ENCODE results near the gene ZDHHC14.
"Not testable (repeated sequence)": the region's sequence is repeated elsewhere in the genome, so short reads cannot be mapped to it uniquely, and the experiment has no call there.

ZDHHC14 gene

DNA sequence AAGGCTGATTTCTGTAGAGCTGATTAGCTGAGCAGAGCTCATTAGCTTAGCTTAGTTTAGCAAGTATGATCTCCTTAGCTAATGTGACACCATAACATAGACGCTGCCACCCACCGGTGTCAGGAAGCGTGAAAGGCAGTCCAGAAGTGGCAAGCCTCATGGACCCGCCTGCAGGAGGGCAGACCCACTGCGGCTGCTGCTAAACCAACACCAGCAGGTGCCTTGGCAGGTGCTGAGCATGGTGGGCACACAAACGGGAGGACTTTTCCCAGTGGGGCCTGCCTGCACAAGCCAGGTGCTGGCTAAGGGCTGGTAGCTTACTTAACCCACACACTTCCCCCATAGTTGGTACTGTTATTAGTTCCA lies 22.7 kb downstream of the ZDHHC14 start:
- Mint-ChIP-seq H3K27ac (no peak overlapping the region), H3K4me3 (no peak overlapping the region), H3K9me3 (no peaks in the 10 kb centered on the region), H3K27me3 (ENCODE audit: low read depth) (no peaks in the 10 kb centered on the region), H3K4me1 (ENCODE audit: low read depth) (no peaks in the 10 kb centered on the region), H3K36me3 (ENCODE audit: low read depth) (no peaks in the 10 kb centered on the region)
- DNase-seq (ENCODE audit: low spot score) = no peak

DNA sequence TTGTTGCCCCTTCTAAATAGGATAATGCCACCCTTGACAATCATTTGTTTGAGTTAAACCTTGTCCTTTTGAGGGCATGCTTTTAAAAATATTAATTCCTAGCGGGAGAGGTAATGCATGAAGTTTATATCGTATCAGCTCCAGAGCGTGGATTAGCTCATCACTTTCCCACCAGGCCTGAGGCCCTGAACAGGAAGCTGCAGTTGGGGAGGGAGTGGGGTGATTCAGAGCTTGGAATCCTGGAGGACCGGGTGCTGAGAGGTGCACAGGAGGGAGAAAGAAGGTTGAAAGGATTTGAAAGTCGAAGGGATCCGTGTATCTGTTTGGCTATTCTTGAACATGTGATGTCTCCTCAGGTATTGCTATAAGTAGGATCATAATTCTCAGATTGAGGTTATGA lies 25.0 kb downstream of the ZDHHC14 start:
- Mint-ChIP-seq H3K36me3 (ENCODE audit: low read depth) (no peaks in the 10 kb centered on the region), H3K27ac (no peak overlapping the region), H3K27me3 (ENCODE audit: low read depth) (no peaks in the 10 kb centered on the region), H3K9me3 (no peaks in the 10 kb centered on the region), H3K4me3 (no peak overlapping the region), H3K4me1 (ENCODE audit: low read depth) (no peaks in the 10 kb centered on the region)
- DNase-seq (ENCODE audit: low spot score) = no peak

DNA sequence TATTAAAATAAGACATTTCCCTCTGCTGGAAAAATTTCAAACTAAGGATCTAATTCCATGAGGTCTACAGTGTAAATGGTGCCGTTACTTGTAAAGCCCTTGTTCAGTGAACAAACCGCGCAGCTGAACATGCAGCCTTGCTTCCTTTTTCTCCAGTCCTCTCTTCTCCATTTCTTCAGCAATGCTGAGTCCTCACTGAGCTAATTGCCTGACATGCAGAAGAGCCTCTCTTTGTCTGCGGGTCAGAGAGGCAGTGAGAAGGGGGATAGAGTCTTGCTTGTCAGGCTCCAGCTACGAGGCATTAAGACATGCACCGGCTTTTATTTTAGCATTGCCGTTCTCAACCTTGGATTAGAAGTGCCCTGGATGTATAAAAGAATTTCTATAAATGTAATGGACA lies 25.7 kb downstream of the ZDHHC14 start:
- Mint-ChIP-seq H3K36me3 (ENCODE audit: low read depth) (no peaks in the 10 kb centered on the region), H3K27ac (no peak overlapping the region), H3K9me3 (no peaks in the 10 kb centered on the region), H3K4me3 (no peak overlapping the region), H3K27me3 (ENCODE audit: low read depth) (no peaks in the 10 kb centered on the region), H3K4me1 (ENCODE audit: low read depth) (no peaks in the 10 kb centered on the region)
- DNase-seq (ENCODE audit: low spot score) = no peak

DNA sequence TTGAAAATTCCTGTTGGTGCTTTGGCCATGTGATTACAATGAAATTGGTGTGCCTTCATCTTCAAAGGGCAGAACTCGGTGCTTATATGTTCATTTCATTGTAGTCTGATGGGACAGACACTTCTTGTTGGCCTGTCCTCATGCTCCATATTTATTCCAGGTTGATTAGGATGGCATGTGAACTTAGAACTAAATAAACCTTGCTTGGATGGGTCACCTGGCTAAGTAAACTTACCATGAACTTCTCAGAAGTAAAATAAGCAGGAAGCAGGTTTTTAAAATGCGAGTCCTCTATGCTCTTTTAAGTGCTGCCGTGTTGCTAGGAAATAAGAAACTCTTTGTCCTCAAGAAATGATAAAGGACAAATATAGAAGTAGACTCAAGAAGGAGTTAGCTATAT lies 26.7 kb downstream of the ZDHHC14 start:
- H3K27ac Mint-ChIP-seq = no peak overlapping the region
- no peaks in the 10 kb centered on the region for H3K9me3 Mint-ChIP-seq
- no peaks in the 10 kb centered on the region for H3K36me3 Mint-ChIP-seq (ENCODE audit: low read depth)
- DNase-seq (ENCODE audit: low spot score) = no peak
- H3K4me3 Mint-ChIP-seq = no peak overlapping the region
- H3K27me3 Mint-ChIP-seq (ENCODE audit: low read depth) = no peaks in the 10 kb centered on the region
- no peaks in the 10 kb centered on the region for H3K4me1 Mint-ChIP-seq (ENCODE audit: low read depth)

DNA sequence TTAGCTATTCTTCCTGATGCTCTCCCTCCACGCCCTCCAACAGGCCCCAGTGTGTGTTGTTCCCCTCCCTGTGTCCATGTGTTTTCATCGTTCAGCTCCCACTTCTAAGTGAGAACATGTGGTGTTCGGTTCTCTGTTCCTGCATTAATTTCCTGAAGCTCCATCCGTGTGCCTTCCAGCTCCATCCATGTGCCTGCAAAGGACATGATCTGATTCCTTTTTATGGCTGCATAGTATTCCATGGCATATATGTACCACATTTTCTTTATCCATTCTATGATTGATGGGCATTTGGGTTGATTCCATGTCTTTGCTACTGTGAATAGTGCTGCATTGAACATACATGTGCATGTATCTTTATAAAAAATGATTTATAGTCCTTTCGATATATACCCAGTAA lies 27.4 kb downstream of the ZDHHC14 start:
- not testable (repeated sequence) for H3K27me3 Mint-ChIP-seq (ENCODE audit: low read depth); H3K36me3 Mint-ChIP-seq (ENCODE audit: low read depth); H3K9me3 Mint-ChIP-seq; H3K4me1 Mint-ChIP-seq (ENCODE audit: low read depth); DNase-seq (ENCODE audit: low spot score); H3K27ac Mint-ChIP-seq; H3K4me3 Mint-ChIP-seq

DNA sequence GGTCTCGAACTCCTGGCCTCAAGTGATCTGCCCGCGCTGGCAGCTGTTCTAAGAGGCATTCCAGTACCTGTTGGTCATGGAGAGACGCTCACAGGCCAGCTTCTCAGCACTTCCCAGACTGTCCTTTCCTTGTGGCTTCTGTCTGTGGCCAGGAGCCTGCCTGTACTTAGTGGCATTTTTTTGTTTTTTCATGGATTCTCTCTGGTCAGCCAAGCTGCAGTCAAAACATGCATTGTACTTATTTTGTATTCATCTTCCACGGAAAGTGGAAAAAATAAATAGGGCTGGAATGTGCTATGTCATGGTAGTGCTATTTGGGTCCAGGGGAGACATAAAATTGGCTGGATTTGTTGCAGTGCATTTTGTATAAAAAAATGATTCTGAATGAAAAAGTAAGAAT lies 29.1 kb downstream of the ZDHHC14 start:
- Mint-ChIP-seq H3K4me1 (ENCODE audit: low read depth) (no peaks in the 10 kb centered on the region), H3K27me3 (ENCODE audit: low read depth) (no peaks in the 10 kb centered on the region), H3K9me3 (no peaks in the 10 kb centered on the region), H3K27ac (no peak overlapping the region), H3K36me3 (ENCODE audit: low read depth) (no peaks in the 10 kb centered on the region), H3K4me3 (no peak overlapping the region)
- no peak for DNase-seq (ENCODE audit: low spot score)

DNA sequence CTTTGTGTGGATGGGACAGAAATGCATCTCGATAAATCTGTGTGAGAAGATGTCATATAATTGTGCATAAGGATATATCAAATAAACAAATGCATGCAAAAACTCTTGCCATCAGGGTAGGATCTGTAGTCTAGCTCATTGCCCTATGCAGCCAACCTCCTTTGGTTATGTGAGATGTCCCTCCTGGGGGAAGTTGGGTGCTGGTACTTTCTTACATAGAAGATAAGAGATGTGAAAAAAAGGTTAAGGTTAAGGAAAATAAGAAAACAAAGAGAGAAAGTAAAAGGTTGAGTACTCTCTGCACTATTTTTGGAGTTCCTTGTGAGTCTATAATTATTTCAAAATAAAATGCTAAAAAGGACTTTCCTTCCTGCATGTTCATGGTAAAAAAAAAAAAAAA lies 30.4 kb downstream of the ZDHHC14 start:
- H3K27ac Mint-ChIP-seq = no peak overlapping the region
- DNase-seq (ENCODE audit: low spot score) = no peak
- no peaks in the 10 kb centered on the region for H3K36me3 Mint-ChIP-seq (ENCODE audit: low read depth)
- no peaks in the 10 kb centered on the region for H3K9me3 Mint-ChIP-seq
- no peak overlapping the region for H3K4me3 Mint-ChIP-seq
- no peaks in the 10 kb centered on the region for H3K27me3 Mint-ChIP-seq (ENCODE audit: low read depth)
- H3K4me1 Mint-ChIP-seq (ENCODE audit: low read depth) = no peaks in the 10 kb centered on the region

DNA sequence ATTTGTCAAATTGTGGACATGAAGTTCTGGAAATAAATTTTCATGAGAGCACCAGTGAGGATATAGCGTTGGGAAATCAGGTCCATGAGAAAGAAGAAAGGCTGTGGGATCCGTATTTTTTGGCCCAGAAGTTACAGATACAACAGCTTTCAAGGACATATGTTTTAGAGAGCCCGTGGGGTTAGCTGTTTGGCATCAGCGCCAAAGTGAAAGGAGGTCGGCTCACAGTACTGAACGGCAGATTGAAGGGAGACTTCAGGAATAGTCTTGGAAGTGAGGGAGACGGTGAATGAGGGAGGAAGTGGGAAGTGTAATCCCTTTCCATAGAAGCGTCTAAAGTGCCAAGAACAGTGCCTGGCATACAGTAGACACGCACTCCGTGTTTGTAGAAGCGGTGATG lies 31.8 kb downstream of the ZDHHC14 start:
- H3K27ac Mint-ChIP-seq = no peak overlapping the region
- DNase-seq (ENCODE audit: low spot score) = no peak

DNA sequence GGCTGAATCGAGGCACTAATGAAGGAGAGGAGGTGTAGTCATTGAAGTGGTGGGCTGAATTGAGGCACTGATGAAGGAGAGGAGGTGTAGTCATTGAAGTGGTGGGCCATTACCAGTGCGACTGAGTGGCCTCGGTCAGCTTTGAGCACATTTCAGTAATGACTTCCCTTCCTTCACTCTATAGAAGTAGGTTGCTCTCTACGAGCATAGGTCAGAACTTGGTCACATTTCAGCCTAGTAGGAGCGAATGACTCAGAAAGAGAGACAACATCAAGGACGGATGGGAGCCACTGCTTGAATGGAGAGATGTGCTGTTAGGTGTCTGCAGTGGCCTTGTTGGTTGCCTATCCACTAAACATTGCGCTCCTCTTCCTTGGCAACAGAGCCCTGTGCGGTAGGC lies 39.5 kb downstream of the ZDHHC14 start:
- Mint-ChIP-seq H3K27me3 (ENCODE audit: low read depth) (no peaks in the 10 kb centered on the region), H3K36me3 (ENCODE audit: low read depth) (no peaks in the 10 kb centered on the region), H3K9me3 (no peaks in the 10 kb centered on the region), H3K27ac (no peak overlapping the region), H3K4me3 (no peak overlapping the region), H3K4me1 (ENCODE audit: low read depth) (no peaks in the 10 kb centered on the region)
- no peak for DNase-seq (ENCODE audit: low spot score)

More for the DNA sequence above, 31.8 kb downstream of the ZDHHC14 start:
- H3K36me3 Mint-ChIP-seq (ENCODE audit: low read depth) = no peaks in the 10 kb centered on the region
- H3K9me3 Mint-ChIP-seq = no peaks in the 10 kb centered on the region
- H3K27me3 Mint-ChIP-seq (ENCODE audit: low read depth) = no peaks in the 10 kb centered on the region
- H3K4me3 Mint-ChIP-seq = no peak overlapping the region
- H3K4me1 Mint-ChIP-seq (ENCODE audit: low read depth) = no peaks in the 10 kb centered on the region

DNA sequence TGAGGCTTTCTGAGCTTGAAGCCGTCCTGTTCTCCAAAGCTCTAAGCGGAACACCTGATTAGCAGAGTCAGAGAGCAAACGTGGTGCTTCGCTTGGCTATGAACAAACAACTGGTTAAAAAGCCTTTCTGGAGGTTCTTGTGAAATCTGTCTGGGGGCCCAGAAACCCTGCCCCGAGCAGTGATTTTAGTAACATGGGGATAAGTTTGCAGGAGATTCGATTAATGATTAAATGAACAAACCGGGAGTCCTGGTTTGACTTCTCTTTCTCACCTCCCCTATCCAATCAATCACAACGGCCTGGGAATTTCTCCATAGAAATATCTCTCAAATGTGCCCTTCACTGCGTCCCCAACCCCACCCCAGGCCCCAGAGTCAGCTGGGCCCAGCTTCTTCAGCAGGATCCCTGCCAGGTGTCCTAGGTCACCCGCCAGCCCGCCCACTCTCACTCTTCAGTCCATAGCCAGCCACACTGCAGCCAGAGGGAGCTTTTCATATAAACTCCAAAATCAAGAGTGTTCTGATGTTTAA lies 43.6 kb downstream of the ZDHHC14 start:
- H3K27me3 Mint-ChIP-seq (ENCODE audit: low read depth) = peaks cover 2% of the 10 kb centered on the region
- H3K4me1 Mint-ChIP-seq (ENCODE audit: low read depth) = peaks cover 10% of the 10 kb centered on the region
- H3K27ac Mint-ChIP-seq = no peak overlapping the region
- H3K4me3 Mint-ChIP-seq = no peak overlapping the region
- no peak for DNase-seq (ENCODE audit: low spot score)
- H3K36me3 Mint-ChIP-seq (ENCODE audit: low read depth) = peaks cover 2% of the 10 kb centered on the region
- H3K9me3 Mint-ChIP-seq = no peaks in the 10 kb centered on the region

DNA sequence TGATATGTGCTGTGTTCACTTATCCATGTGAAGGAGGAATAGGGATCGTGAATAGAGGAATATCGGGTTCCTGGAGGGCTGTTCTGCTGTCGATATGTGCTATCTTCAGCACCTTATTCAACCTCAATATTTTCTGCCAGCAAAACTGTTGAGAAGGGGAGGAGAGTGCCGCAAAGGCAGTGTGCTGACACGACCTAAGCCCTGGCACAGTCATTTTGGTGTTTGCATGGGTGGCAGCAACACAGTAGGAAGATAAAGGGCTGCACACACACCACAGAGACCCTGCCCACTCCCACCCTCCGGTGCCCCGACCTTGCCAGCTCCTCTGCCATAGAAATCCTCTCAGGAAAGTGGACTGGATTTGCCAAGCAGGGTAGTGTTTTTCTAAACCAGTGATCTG lies 47.0 kb downstream of the ZDHHC14 start:
- Mint-ChIP-seq H3K4me3 (no peak overlapping the region), H3K27ac (no peak overlapping the region), H3K4me1 (ENCODE audit: low read depth) (peaks cover 10% of the 10 kb centered on the region), H3K9me3 (no peaks in the 10 kb centered on the region), H3K36me3 (ENCODE audit: low read depth) (peaks cover 2% of the 10 kb centered on the region), H3K27me3 (ENCODE audit: low read depth) (peaks cover 2% of the 10 kb centered on the region)
- no peak for DNase-seq (ENCODE audit: low spot score)

DNA sequence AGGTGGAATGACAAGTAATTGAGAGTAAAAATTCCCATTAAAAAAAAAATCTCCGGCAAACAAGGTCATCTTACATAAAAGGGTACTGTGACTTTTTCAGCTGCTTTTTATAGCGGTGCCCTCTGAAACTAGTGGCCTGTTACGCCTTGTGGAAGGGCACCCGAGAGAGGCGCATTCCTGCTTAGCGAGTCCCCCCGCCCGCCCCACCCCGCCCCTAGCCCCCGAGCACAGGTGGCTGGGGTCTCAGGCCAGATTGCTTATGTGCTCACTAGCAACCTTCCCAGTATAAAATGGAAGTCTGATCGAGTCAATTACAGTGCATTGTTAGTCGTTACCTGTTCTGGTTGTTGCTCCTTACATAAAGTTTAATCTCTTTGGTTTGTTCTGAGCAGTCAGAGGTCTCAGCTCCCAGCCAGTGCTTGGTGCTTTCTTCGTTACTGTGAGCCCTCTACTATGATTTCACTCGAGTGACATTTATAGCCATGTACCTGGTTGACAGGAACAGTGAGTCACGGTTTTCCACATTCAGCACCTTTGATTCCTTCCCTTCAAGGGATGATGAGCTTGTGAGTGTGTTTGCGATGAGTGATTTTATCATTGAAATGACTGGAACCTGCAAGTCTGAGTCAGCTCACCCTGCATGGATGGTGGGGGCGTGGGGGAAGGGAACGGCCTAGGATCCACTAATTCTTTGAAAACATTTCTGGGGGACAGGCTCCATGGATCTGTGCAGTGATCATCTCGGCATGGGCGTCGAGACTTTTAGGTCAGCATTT lies 47.6 kb downstream of the ZDHHC14 start:
- Mint-ChIP-seq H3K4me1 (ENCODE audit: low read depth) (peaks cover 10% of the 10 kb centered on the region), H3K4me3 (no peak overlapping the region), H3K27ac (no peak overlapping the region), H3K36me3 (ENCODE audit: low read depth) (peaks cover 2% of the 10 kb centered on the region), H3K9me3 (no peaks in the 10 kb centered on the region), H3K27me3 (ENCODE audit: low read depth) (peaks cover 2% of the 10 kb centered on the region)
- DNase-seq (ENCODE audit: low spot score) = peak; percentile 68

DNA sequence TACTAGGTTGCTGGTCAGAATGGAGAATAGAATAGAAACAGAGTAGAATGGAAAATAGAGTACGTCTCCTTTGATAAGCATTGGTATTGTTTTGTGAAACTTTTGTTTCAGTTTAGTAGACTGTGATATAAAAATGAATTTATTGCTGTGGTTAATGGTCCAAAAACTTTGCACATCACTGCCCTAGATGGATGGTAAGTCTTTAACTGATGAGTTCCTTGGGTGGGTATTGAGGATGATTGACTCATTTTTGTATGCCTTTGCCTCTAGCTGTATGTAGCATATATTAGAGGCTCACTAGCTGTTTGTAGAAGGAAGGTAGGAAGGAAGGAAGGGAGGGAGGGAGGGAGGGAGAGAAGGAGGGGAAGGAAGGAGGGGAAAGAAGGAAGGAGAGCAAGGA lies 48.3 kb downstream of the ZDHHC14 start:
- DNase-seq (ENCODE audit: low spot score) = no peak
- Mint-ChIP-seq H3K27me3 (ENCODE audit: low read depth) (peaks cover 2% of the 10 kb centered on the region), H3K4me1 (ENCODE audit: low read depth) (peaks cover 10% of the 10 kb centered on the region), H3K27ac (no peak overlapping the region), H3K36me3 (ENCODE audit: low read depth) (peaks cover 2% of the 10 kb centered on the region), H3K4me3 (no peak overlapping the region), H3K9me3 (no peaks in the 10 kb centered on the region)

DNA sequence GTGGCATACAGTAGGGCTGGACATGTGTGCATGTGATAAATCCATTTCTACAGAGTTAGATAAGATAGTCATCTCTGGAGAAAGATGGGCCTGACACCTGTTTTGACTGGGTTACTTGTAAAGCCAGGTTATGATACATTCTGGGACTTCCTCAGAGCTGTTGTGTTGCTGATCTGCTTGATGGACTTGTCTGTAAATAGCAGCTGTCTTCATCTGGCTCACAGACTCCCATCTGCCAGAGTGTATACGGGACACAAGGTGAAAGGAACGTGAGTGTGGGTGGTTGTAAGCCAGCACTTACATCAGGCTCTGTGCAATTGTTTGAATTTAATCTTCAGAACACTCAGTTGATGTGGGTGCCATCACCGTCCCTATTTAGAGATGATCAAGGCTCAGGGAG lies 49.8 kb downstream of the ZDHHC14 start:
- H3K4me1 Mint-ChIP-seq (ENCODE audit: low read depth) = peaks cover 10% of the 10 kb centered on the region
- peaks cover 2% of the 10 kb centered on the region for H3K36me3 Mint-ChIP-seq (ENCODE audit: low read depth)
- no peak for DNase-seq (ENCODE audit: low spot score)
- H3K27me3 Mint-ChIP-seq (ENCODE audit: low read depth) = peaks cover 3% of the 10 kb centered on the region
- H3K9me3 Mint-ChIP-seq = no peaks in the 10 kb centered on the region
- no peak overlapping the region for H3K27ac Mint-ChIP-seq
- no peak overlapping the region for H3K4me3 Mint-ChIP-seq
